SK-N-DZ (cell line): ENCODE results near the gene TIMD4.

ENCODE experiments used
- DNase-seq: peaks from one replicate; pipeline ENCODE4 v3.0.0-alpha.2; 2015; ENCODE audit warnings: low spot score

TIMD4 gene

DNA sequence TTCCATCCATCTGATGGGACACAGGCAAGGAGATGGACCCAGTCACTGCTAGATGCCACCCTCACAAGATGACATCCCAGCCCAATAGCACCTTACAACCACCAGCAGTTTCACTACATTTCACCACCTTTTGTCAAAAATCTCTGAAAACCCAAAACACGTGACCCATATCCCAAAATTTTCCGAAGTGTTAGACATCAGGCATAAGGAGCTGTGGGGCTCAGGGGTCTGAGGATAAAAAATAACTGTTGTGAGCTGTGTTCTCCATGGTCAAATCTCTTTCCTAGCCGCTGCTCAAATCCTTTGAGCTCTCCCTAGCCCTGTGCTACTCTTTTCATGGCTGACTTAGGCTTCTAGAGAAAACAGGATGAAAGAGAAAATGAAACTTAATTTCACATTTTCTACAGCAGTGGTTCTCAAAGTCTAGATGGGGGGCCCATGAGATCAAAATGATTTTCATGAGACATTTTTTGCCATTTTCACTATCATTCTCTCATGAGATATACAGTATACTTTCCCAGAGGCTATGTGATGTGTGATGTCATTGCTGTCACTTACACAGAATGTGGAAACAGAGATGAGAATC is 40.7 kb downstream of the TIMD4 start:
- DNase-seq: no peak

DNA sequence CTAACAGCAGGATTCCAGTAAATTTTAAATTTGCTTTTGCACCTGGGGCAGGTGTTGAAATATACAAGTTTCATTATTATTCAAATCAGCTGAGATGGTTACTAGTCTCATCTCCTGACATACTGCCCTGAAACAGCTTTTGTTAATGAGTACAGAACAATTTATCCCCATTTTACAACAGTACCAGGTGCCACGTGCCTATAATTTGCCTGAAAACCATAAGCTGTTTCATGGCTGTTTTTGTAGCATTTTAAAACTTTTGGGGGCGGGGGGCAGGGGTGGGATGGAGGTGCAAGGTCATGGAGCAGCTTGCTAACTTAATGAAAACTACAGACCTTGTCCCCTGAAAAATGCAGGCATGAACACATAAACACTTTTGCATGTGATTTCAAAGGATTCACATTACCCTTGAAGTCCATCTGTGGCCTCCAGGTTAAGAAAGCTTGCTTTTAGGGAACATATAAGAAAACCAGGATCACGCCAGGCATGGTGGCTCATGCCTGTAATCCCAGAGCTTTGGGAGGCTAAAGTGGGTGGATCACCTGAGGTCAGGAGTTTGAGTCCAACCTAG is 42.1 kb downstream of the TIMD4 start:
- DNase-seq: no peak

GRCh38 chr5:156920042-156920860 is 42.8 kb downstream of the TIMD4 start:
- DNase-seq: no peak

GRCh38 chr5:156918311-156918845 is 44.6 kb downstream of the TIMD4 start:
- DNase-seq: no peak

- DNase-seq: no peak
These were observed 48.7 kb downstream of the TIMD4 start for GRCh38 chr5:156914371-156914737.

DNA sequence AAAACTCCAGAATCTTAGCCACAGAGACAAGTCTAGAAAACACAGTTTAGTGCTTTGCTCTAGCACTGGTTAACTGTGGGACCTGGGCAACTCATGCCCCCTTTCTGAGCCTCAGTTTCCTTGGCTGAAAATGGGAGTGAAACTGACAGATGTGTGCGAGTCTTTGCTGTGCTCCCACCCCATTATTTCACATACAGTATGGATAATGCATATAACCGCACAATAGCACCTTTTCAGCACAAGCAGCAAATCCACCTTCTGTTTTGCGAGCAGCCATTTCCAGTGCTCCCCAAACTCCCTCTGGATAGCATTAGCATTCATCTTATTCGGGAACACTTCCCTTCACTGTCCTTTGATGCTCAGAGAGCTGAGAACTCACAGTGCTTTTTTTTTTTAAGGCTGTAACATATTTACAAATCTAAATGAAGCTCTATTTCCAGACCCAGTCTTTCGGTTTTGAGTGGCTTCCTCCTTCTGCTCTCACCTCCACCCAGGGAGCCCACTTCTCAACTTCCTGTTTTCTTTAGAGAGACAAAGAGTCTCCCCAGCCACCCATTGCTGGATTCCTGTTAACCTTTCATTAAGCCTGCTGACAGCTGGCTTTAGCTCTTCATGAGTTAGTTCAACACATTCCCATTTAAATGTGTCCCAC is 49.2 kb downstream of the TIMD4 start:
- DNase-seq: no peak

DNA sequence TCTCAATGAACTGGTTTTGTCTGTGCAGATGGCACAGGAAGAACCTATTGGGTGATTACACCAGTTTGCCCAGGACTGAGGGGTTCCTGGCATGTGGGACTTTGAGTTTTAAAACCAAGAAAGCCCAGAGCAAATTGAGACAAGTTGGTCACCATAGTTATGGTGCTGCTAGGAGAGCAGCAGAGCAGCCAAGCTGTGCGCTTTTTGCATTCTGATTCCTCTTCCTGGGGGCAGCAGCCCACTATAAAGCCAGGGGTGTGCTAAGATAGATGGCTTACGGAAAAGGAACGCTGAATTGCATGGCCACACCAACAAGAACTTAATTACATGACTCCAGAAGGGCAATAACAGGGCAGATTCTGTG is 49.7 kb downstream of the TIMD4 start:
- DNase-seq: no peak

DNA sequence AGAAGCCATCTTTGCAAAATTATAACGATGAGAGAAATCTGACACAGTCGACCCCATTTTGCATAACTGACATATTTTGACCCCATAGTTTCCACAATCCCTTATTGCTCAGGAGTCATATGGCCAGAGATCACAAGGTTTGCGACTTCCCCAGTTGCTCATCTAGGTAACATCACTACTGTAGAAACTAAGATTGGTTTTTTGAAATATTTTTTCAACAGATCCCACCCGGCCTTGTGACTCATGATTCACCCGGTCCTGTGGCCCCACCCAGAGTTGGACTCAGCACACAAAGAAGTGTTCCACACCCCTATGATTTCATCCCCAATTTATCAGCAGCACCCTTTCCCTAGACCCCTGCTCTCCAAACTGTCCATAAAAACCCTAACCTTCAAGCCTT is 50.2 kb downstream of the TIMD4 start:
- DNase-seq: no peak

DNA sequence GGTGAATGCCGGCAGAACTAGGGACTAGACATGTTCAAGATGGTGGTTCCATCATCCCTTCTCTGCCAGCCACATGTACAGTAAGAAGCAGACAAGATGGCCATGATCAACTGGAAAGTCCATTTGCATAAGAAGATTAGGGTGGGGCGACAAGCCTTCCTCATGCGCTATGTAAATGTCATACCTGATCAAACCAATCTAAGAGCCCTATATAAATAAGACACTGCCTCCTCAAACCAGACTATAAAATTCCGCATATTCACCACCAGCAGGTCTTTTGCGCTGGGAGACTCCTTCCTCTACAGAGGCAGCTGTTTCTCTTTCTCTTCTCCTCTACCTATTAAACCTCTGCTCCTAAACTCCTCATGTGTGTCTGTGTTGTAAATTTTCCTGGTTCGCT is 53.8 kb downstream of the TIMD4 start:
- DNase-seq: no peak

- DNase-seq: no peak
These were observed 55.4 kb downstream of the TIMD4 start for GRCh38 chr5:156907667-156908066.

- DNase-seq: no peak
These were observed 56.2 kb downstream of the TIMD4 start for GRCh38 chr5:156906807-156907206.

DNA sequence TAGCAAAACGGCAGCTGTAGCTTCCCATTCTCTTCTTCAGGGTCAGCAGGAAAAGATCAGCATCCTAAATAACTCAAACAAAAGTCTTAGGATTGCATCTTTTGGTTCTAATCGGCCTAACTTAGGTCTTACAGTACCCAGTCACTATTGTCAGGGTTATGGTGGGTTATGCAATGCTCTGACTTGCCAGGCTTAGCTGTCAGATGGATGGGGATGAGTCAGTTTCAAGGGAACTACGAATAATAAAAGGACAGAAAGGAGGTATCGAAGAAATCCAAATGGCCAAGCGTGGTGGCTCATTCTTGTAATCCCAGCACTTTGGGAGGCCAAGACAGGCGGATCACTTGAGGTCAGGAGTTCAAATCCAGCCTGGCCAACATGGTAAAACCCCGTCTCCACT is 66.5 kb downstream of the TIMD4 start:
- DNase-seq: no peak

DNA sequence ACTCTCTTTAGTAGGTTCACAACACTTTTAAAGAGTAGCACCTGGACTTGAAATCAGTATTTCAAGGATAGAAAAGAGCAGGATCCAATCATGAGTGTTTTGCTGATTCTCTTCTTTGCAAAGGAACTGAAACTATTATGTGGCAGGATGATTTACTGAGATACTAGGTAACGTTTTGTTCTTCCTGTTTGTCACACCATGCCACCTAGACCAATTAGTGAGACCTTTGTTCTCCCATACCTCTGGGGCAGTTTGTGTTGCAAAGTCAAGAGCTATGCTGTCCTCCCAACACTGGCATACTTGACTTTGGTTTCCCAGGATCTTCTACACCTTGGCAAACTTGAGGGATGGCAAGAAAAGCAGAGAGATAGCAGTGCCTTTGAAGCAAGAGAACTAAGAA is 69.5 kb downstream of the TIMD4 start:
- no peak for DNase-seq

- DNase-seq: no peak
These were observed 70.2 kb downstream of the TIMD4 start for GRCh38 chr5:156892864-156893263.

- DNase-seq: no peak
These were observed 70.8 kb downstream of the TIMD4 start for GRCh38 chr5:156892223-156892622.

GRCh38 chr5:156888520-156888919 is 74.5 kb downstream of the TIMD4 start:
- no peak for DNase-seq

DNA sequence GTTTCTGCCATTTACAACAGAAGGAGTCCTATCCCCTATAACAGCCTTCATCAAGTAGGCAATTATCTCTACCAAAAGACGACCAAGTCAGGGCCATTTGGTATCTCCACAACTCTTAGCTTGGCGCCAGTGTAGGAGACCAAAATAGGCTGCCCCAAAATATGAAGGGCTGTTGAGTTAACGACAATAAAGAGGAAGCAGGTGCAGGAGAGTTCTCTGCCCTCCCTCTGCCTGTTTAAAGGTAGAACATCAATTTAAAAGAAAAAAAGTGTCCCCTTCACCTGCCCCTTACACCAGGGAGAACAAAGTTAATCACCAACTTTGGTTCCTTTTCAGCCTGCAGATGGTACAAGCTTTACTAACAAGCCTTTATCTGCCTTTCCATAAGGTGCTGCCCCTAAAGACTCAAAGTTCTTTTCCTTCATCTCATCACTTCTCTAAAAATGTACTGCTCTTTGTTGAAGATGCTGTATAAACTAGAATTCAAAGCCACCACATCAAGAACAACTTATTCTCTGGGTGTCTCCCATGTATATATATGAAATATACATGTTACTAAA is 79.6 kb downstream of the TIMD4 start:
- no peak for DNase-seq

- DNase-seq: no peak
These were observed 83.3 kb downstream of the TIMD4 start for GRCh38 chr5:156879665-156880285.

- DNase-seq: no peak
These were observed 91.8 kb downstream of the TIMD4 start for GRCh38 chr5:156871212-156871611.

- DNase-seq: no peak
These were observed 92.6 kb downstream of the TIMD4 start for GRCh38 chr5:156870498-156870839.
